ENCODE results near the gene FOXP3. TPM values are rescaled to one million over a fixed set of nuclear protein-coding genes. Genes with fewer than 3 reads are reported as not detected.

FOXP3 gene
- total RNA-seq, 1 donor from 2014 or later = not detected

GRCh38 chrX:49232525-49232924 is 32.0 kb downstream of the FOXP3 start:
- no peak for ATAC-seq
- Histone ChIP-seq H3K36me3 (no peaks in the 10 kb centered on the region), H3K27ac (no peak overlapping the region), H3K9me3 (no peaks in the 10 kb centered on the region), H3K4me1 (no peaks in the 10 kb centered on the region), H3K4me3 (no peak overlapping the region), H3K27me3 (ENCODE audit: low read depth) (no peaks in the 10 kb centered on the region)
- no peak for DNase-seq
- intact Hi-C loops (cut with DNase I) = no loop called here
- TF ChIP-seq CTCF (IDR thresholded peaks at IDR 0.05) = no peak

GRCh38 chrX:49231333-49232000 is 33.0 kb downstream of the FOXP3 start:
- Histone ChIP-seq H3K4me3 (no peak overlapping the region), H3K27me3 (ENCODE audit: low read depth) (no peaks in the 10 kb centered on the region), H3K27ac (no peak overlapping the region), H3K36me3 (no peaks in the 10 kb centered on the region), H3K9me3 (no peaks in the 10 kb centered on the region), H3K4me1 (no peaks in the 10 kb centered on the region)
- DNase-seq = no peak
- TF ChIP-seq CTCF (IDR thresholded peaks at IDR 0.05) = no peak
- intact Hi-C loops (cut with DNase I) = no loop called here
- no peak for ATAC-seq

GRCh38 chrX:49230500-49231232 is 33.8 kb downstream of the FOXP3 start:
- Histone ChIP-seq H3K4me3 (peak overlapping the region; percentile 46), H3K27ac (peak overlapping the region; percentile 79), H3K36me3 (no peaks in the 10 kb centered on the region), H3K9me3 (no peaks in the 10 kb centered on the region), H3K27me3 (ENCODE audit: low read depth) (no peaks in the 10 kb centered on the region), H3K4me1 (no peaks in the 10 kb centered on the region)
- TF ChIP-seq CTCF (IDR thresholded peaks at IDR 0.05) = peak; percentile 20
- intact Hi-C loops (cut with DNase I) = no loop called here
- ATAC-seq = peak; percentile 89 to 91
- peak; percentile 93 for DNase-seq

GRCh38 chrX:49228185-49228584 is 36.3 kb downstream of the FOXP3 start:
- H3K36me3 ChIP-seq = no peaks in the 10 kb centered on the region
- no peak for DNase-seq
- no peak overlapping the region for H3K27ac ChIP-seq
- H3K4me3 ChIP-seq = no peak overlapping the region
- ATAC-seq = no peak
- intact Hi-C loops (cut with DNase I) = no loop called here
- H3K9me3 ChIP-seq = no peaks in the 10 kb centered on the region
- no peaks in the 10 kb centered on the region for H3K27me3 ChIP-seq (ENCODE audit: low read depth)
- no peaks in the 10 kb centered on the region for H3K4me1 ChIP-seq
- TF ChIP-seq CTCF (IDR thresholded peaks at IDR 0.05) = no peak

- no peak overlapping the region for H3K4me3 ChIP-seq
- no peaks in the 10 kb centered on the region for H3K36me3 ChIP-seq
- H3K27ac ChIP-seq = no peak overlapping the region
- H3K27me3 ChIP-seq (ENCODE audit: low read depth) = no peaks in the 10 kb centered on the region
- ATAC-seq (no peak), DNase-seq (no peak)
- TF ChIP-seq CTCF (IDR thresholded peaks at IDR 0.05) = no peak
- no peaks in the 10 kb centered on the region for H3K4me1 ChIP-seq
- intact Hi-C loops (cut with DNase I) = no loop called here
- H3K9me3 ChIP-seq = no peaks in the 10 kb centered on the region
Observed at GRCh38 chrX:49227726-49228125, 36.8 kb downstream of the FOXP3 start.

All from lower lobe of right lung (tissue), 2 donors.